Measurements from ENCODE around the gene AS3MT.

AS3MT gene

GRCh38 chr10:102919246-102919959 is 50.1 kb downstream of the AS3MT start:
- H3K9ac ChIP-seq (ENCODE audit: low read length): no peak overlapping the region
- no peak for TF ChIP-seq CTCF (IDR thresholded peaks at IDR 0.05; ENCODE audit: low read depth, low read length)
- TF ChIP-seq EZH2phosphoT487 (IDR thresholded peaks at IDR 0.05; ENCODE audit: low read depth): no peak
- H4K20me1 ChIP-seq (ENCODE audit: insufficient read depth, low read length): no peaks in the 10 kb centered on the region
- peak overlapping the region; percentile 77 for H3K4me2 ChIP-seq (ENCODE audit: low read length)
- H3K36me3 ChIP-seq (replicated peaks; ENCODE audit: low read depth, low read length): no peaks in the 10 kb centered on the region
- H3K4me3 ChIP-seq (ENCODE audit: low read length): peak overlapping the region; percentile 85
- peaks cover 23% of the 10 kb centered on the region for H3K4me1 ChIP-seq (ENCODE audit: low read length)
- H3K27ac ChIP-seq (ENCODE audit: low read length): no peak overlapping the region
- H2AFZ ChIP-seq (ENCODE audit: low read depth, low read length): no peak overlapping the region
- no peaks in the 10 kb centered on the region for H3K9me3 ChIP-seq (ENCODE audit: insufficient read depth, low read length)
- H3K27me3 ChIP-seq (ENCODE audit: low read depth, low read length): no peaks in the 10 kb centered on the region
- H3K79me2 ChIP-seq (ENCODE audit: low read length): no peaks in the 10 kb centered on the region

GRCh38 chr10:102919992-102920739 is 50.9 kb downstream of the AS3MT start:
- no peak overlapping the region for H3K4me3 ChIP-seq (ENCODE audit: low read length)
- no peaks in the 10 kb centered on the region for H4K20me1 ChIP-seq (ENCODE audit: insufficient read depth, low read length)
- H3K9ac ChIP-seq (ENCODE audit: low read length): no peak overlapping the region
- no peaks in the 10 kb centered on the region for H3K27me3 ChIP-seq (ENCODE audit: low read depth, low read length)
- no peak overlapping the region for H3K27ac ChIP-seq (ENCODE audit: low read length)
- peaks cover 19% of the 10 kb centered on the region; the same call in 1 of the 2 replicates for H3K4me1 ChIP-seq (ENCODE audit: low read length)
- no peak overlapping the region for H2AFZ ChIP-seq (ENCODE audit: low read depth, low read length)
- no peaks in the 10 kb centered on the region for H3K36me3 ChIP-seq (replicated peaks; ENCODE audit: low read depth, low read length)
- H3K79me2 ChIP-seq (ENCODE audit: low read length): no peaks in the 10 kb centered on the region
- TF ChIP-seq CTCF (IDR thresholded peaks at IDR 0.05; ENCODE audit: low read depth, low read length) (no peak), EZH2phosphoT487 (IDR thresholded peaks at IDR 0.05; ENCODE audit: low read depth) (no peak)
- H3K4me2 ChIP-seq (ENCODE audit: low read length): peak overlapping the region; percentile 22
- H3K9me3 ChIP-seq (ENCODE audit: insufficient read depth, low read length): no peaks in the 10 kb centered on the region

- Histone ChIP-seq H3K4me1 (ENCODE audit: low read length) (peaks cover 15% of the 10 kb centered on the region; the same call in 1 of the 2 replicates), H3K9me3 (ENCODE audit: insufficient read depth, low read length) (no peaks in the 10 kb centered on the region), H2AFZ (ENCODE audit: low read depth, low read length) (no peak overlapping the region), H3K9ac (ENCODE audit: low read length) (no peak overlapping the region), H3K4me3 (ENCODE audit: low read length) (no peak overlapping the region), H3K4me2 (ENCODE audit: low read length) (no peak overlapping the region), H3K79me2 (ENCODE audit: low read length) (no peaks in the 10 kb centered on the region), H3K36me3 (replicated peaks; ENCODE audit: low read depth, low read length) (no peaks in the 10 kb centered on the region), H3K27me3 (ENCODE audit: low read depth, low read length) (no peaks in the 10 kb centered on the region), H3K27ac (ENCODE audit: low read length) (no peak overlapping the region), H4K20me1 (ENCODE audit: insufficient read depth, low read length) (no peaks in the 10 kb centered on the region)
- TF ChIP-seq EZH2phosphoT487 (IDR thresholded peaks at IDR 0.05; ENCODE audit: low read depth) (no peak), CTCF (IDR thresholded peaks at IDR 0.05; ENCODE audit: low read depth, low read length) (no peak)
Observed at GRCh38 chr10:102923601-102924000, 54.3 kb downstream of the AS3MT start.

GRCh38 chr10:102926842-102927241 is 57.6 kb downstream of the AS3MT start:
- H3K4me3 ChIP-seq (ENCODE audit: low read length): no peak overlapping the region
- H3K27ac ChIP-seq (ENCODE audit: low read length): no peak overlapping the region
- H3K27me3 ChIP-seq (ENCODE audit: low read depth, low read length): no peaks in the 10 kb centered on the region
- H3K9ac ChIP-seq (ENCODE audit: low read length): no peak overlapping the region
- no peak overlapping the region for H3K4me2 ChIP-seq (ENCODE audit: low read length)
- no peak overlapping the region for H2AFZ ChIP-seq (ENCODE audit: low read depth, low read length)
- H3K9me3 ChIP-seq (ENCODE audit: insufficient read depth, low read length): no peaks in the 10 kb centered on the region
- H4K20me1 ChIP-seq (ENCODE audit: insufficient read depth, low read length): no peaks in the 10 kb centered on the region
- peaks cover 10% of the 10 kb centered on the region for H3K4me1 ChIP-seq (ENCODE audit: low read length)
- H3K79me2 ChIP-seq (ENCODE audit: low read length): no peaks in the 10 kb centered on the region
- TF ChIP-seq EZH2phosphoT487 (IDR thresholded peaks at IDR 0.05; ENCODE audit: low read depth): no peak
- no peak for TF ChIP-seq CTCF (IDR thresholded peaks at IDR 0.05; ENCODE audit: low read depth, low read length)
- H3K36me3 ChIP-seq (replicated peaks; ENCODE audit: low read depth, low read length): no peaks in the 10 kb centered on the region
